Keratinocyte (primary cell): ENCODE measurements around the gene GPC1. TPM values are rescaled to one million over a fixed set of nuclear protein-coding genes. Genes with fewer than 3 reads are reported as not detected.

Experiments used
- DNase-seq: peaks from one replicate; pipeline ENCODE4 v3.0.0-alpha.2; 2011; ENCODE audit warnings: low read depth, missing footprints, low spot score
- FAIRE-seq: peaks from 2 replicates; lab custom pipeline; 2011; peaks lifted over from hg19 to GRCh38; lab: Jason Lieb, UNC
- H2AFZ ChIP-seq: 2 replicates; pipeline ENCODE4 v1.6.0; 2012; ENCODE audit warnings: low read length, control low read depth, inconsistent platforms; ENCODE audit not compliant: control insufficient read depth
- H3K27ac ChIP-seq: 2 replicates; pipeline ENCODE4 v1.5.1; 2011; ENCODE audit warnings: low read length; ENCODE audit not compliant: control insufficient read depth, insufficient read depth
- H3K27me3 ChIP-seq: 3 replicates; pipeline ENCODE4 v1.6.0; 2011; ENCODE audit warnings: low read length; ENCODE audit not compliant: control insufficient read depth, insufficient read depth; ENCODE audit errors: extremely low read depth
- H3K36me3 ChIP-seq, 2 experiments: 2 replicates in 1 of 2; 3 replicates in 1 of 2; pipeline ENCODE4 v1.5.1; 2011; ENCODE audit warnings: low read length in 2 of 2, mild to moderate bottlenecking in 1 of 2; ENCODE audit not compliant: control insufficient read depth in 2 of 2, insufficient read depth in 2 of 2; ENCODE audit errors: extremely low read depth in 1 of 2
- H3K4me1 ChIP-seq: 3 replicates; pipeline ENCODE4 v1.5.1; 2011; ENCODE audit warnings: low read length; ENCODE audit not compliant: control insufficient read depth, insufficient read depth; ENCODE audit errors: extremely low read depth
- H3K4me2 ChIP-seq: 3 replicates; pipeline ENCODE4 v1.6.0; 2011; ENCODE audit warnings: low read depth, low read length; ENCODE audit not compliant: control insufficient read depth, insufficient read depth; ENCODE audit errors: extremely low read depth
- H3K4me3 ChIP-seq, 3 experiments: fragments of 200-600 bp in 1 of 3; sonication (generic) in 1 of 3; 2 replicates in 2 of 3; 3 replicates in 1 of 3; pipeline ENCODE4 v1.5.1; 2011 to 2016; ENCODE audit warnings: low read length in 3 of 3, mild to moderate bottlenecking in 3 of 3, control low read depth in 2 of 3, inconsistent platforms in 1 of 3, low read depth in 1 of 3, mixed read lengths in 1 of 3, mixed run types in 1 of 3, moderate library complexity in 1 of 3; ENCODE audit not compliant: control insufficient read depth in 2 of 3, insufficient read depth in 2 of 3; ENCODE audit errors: extremely low read depth in 1 of 3
- H3K79me2 ChIP-seq: 2 replicates; pipeline ENCODE4 v1.6.0; 2012; ENCODE audit warnings: low read length; ENCODE audit not compliant: control insufficient read depth, insufficient read depth
- H3K9ac ChIP-seq: 3 replicates; pipeline ENCODE4 v1.6.0; 2011; ENCODE audit warnings: low read length; ENCODE audit not compliant: control insufficient read depth, insufficient read depth; ENCODE audit errors: extremely low read depth
- H3K9me1 ChIP-seq: 3 replicates; pipeline ENCODE4 v1.6.0; 2011; ENCODE audit warnings: low read length; ENCODE audit not compliant: control insufficient read depth, insufficient read depth; ENCODE audit errors: extremely low read depth
- H3K9me3 ChIP-seq: 2 replicates; pipeline ENCODE4 v1.5.1; 2012; ENCODE audit warnings: low read depth, low read length; ENCODE audit not compliant: control insufficient read depth
- H4K20me1 ChIP-seq: 3 replicates; pipeline ENCODE4 v1.6.0; 2011; ENCODE audit warnings: low read length; ENCODE audit not compliant: control insufficient read depth, insufficient read depth; ENCODE audit errors: extremely low read depth
- EZH2 ChIP-seq: IDR thresholded peaks from one replicate; pipeline ENCODE4 v1.6.1; 2012; ENCODE audit warnings: inconsistent platforms, mild to moderate bottlenecking, low read length, moderate library complexity
- dilution Hi-C: fragments of 300-500 bp; cut with MboI; formaldehyde crosslinking; loops from one replicate; pipeline ENCODE4 v1.7.0; 2020; ENCODE audit warnings: low sequenced_read_pairs; ENCODE audit not compliant: extremely low pct_ligation_motif_present
- polyA plus RNA-seq, 5 experiments: library from polyadenylated mRNA; depleted of rRNA in 3 of 5; stranded (reverse) in 3 of 5; stranded (forward) in 1 of 5; unstranded in 1 of 5; fragments of >200 nt; gene quantifications; 1 replicate in 1 of 5; 2 replicates in 3 of 5; 3 replicates in 1 of 5; pipeline versions ENCODE4 v1.2.1 to v1.2.3, GENCODE V29; 2011 to 2012; ENCODE audit warnings: missing spikeins in 2 of 5, low read depth in 1 of 5, low replicate concordance in 1 of 5
- TF ChIP-seq, protein P1 (sequence below), 3 experiments: IDR thresholded peaks in 1 of 3; conservative IDR thresholded peaks in 1 of 3; optimal IDR thresholded peaks in 1 of 3; 2 replicates in 2 of 3; 3 replicates in 1 of 3; pipeline versions ENCODE3 to v1.5.1; 2011; ENCODE audit warnings: low read length in 3 of 3, mild to moderate bottlenecking in 3 of 3, moderate library complexity in 2 of 3, control low read depth in 1 of 3, inconsistent platforms in 1 of 3; ENCODE audit not compliant: insufficient read depth in 2 of 3; ENCODE audit errors: extremely low read depth in 1 of 3

Gene GPC1
- polyA plus RNA-seq, 1 donor (not counting 4 experiments of a cell fraction or from before 2014, with no cell fraction given) = 46.6 TPM

DNA sequence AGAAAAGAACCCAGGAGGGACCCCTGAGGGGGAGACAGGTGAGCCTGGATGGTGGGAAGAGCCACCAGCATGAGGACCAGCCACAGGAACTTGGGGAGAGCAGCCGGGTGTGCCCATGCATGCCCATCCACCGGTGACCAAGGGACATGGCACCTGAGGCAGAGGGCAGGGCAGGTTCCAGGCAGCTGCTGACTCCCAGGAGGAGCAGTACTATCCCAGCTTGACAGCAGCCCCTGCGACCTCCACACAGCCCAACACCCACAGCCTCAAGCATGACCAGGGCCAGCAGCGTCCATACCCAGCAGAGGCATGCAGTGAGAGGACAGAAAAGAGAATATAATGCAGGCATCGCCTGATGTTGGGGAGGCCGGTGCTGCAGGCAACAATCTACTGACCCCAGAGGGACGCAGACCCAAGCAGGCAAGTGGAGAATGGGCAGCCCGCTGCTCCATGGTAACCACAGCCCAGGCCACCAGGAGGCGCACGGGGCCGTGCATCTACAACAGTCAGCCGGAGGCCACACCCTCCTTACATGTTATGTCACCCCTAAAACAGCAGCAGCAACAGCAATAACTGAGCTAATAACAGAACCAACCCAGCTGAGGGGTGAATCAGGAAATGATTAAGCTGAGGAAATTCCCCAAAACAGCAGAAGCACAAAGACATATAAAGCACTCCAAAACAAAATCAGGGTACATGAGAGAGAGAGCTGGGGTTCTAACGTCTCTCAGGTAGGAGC lies 78.3 kb downstream of the GPC1 start:
- no peaks in the 10 kb centered on the region for H3K9me1 ChIP-seq
- no peak for TF ChIP-seq EZH2
- TF ChIP-seq, protein P1, sequence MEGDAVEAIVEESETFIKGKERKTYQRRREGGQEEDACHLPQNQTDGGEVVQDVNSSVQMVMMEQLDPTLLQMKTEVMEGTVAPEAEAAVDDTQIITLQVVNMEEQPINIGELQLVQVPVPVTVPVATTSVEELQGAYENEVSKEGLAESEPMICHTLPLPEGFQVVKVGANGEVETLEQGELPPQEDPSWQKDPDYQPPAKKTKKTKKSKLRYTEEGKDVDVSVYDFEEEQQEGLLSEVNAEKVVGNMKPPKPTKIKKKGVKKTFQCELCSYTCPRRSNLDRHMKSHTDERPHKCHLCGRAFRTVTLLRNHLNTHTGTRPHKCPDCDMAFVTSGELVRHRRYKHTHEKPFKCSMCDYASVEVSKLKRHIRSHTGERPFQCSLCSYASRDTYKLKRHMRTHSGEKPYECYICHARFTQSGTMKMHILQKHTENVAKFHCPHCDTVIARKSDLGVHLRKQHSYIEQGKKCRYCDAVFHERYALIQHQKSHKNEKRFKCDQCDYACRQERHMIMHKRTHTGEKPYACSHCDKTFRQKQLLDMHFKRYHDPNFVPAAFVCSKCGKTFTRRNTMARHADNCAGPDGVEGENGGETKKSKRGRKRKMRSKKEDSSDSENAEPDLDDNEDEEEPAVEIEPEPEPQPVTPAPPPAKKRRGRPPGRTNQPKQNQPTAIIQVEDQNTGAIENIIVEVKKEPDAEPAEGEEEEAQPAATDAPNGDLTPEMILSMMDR (optimal IDR thresholded peaks at IDR 0.05 in 1 of 3, IDR thresholded peaks at IDR 0.05 in 1 of 3, conservative IDR thresholded peaks at IDR 0.05 in 1 of 3; ENCODE audit: extremely low read depth in 1 of 3, insufficient read depth in 2 of 3, low read length in 3 of 3) = peak; percentile 94 to 100 (median 97)
- H3K9ac ChIP-seq = peak overlapping the region; percentile 9
- no peak overlapping the region for H3K4me3 ChIP-seq
- no peaks in the 10 kb centered on the region for H3K27me3 ChIP-seq
- no peaks in the 10 kb centered on the region for H3K9me3 ChIP-seq
- no peaks in the 10 kb centered on the region for H3K79me2 ChIP-seq
- peaks cover 11% of the 10 kb centered on the region for H3K4me1 ChIP-seq
- H4K20me1 ChIP-seq = no peaks in the 10 kb centered on the region
- DNase-seq (peak; percentile 59), FAIRE-seq (peak; percentile 44)
- H3K4me2 ChIP-seq = no peak overlapping the region
- H3K27ac ChIP-seq = peak overlapping the region; percentile 61
- peaks cover 0 to 2% of the 10 kb centered on the region in 2 experiments for H3K36me3 ChIP-seq
- dilution Hi-C loops = no loop called here
- no peak overlapping the region for H2AFZ ChIP-seq

GRCh38 chr2:240514631-240515030 lies 79.2 kb downstream of the GPC1 start:
- TF ChIP-seq, protein P1 (optimal IDR thresholded peaks at IDR 0.05 in 1 of 3, IDR thresholded peaks at IDR 0.05 in 1 of 3, conservative IDR thresholded peaks at IDR 0.05 in 1 of 3; ENCODE audit: extremely low read depth in 1 of 3, insufficient read depth in 2 of 3, low read length in 3 of 3) = no peak
- TF ChIP-seq EZH2 = no peak
- Histone ChIP-seq H3K9ac (no peak overlapping the region), H3K4me2 (peak overlapping the region; percentile 15), H3K4me1 (peaks cover 14% of the 10 kb centered on the region), H3K27me3 (peaks cover 4% of the 10 kb centered on the region), H3K79me2 (no peaks in the 10 kb centered on the region), H3K27ac (peak overlapping the region; percentile 61), H3K9me3 (no peaks in the 10 kb centered on the region), H3K4me3 (no peak overlapping the region), H4K20me1 (no peaks in the 10 kb centered on the region), H2AFZ (no peak overlapping the region), H3K36me3 (peaks cover 0 to 2% of the 10 kb centered on the region in 2 experiments), H3K9me1 (no peaks in the 10 kb centered on the region)
- dilution Hi-C loops = no loop called here
- no peak for DNase-seq
- peak; percentile 32 for FAIRE-seq
